ENCODE results near the gene RAC2.

DNA sequence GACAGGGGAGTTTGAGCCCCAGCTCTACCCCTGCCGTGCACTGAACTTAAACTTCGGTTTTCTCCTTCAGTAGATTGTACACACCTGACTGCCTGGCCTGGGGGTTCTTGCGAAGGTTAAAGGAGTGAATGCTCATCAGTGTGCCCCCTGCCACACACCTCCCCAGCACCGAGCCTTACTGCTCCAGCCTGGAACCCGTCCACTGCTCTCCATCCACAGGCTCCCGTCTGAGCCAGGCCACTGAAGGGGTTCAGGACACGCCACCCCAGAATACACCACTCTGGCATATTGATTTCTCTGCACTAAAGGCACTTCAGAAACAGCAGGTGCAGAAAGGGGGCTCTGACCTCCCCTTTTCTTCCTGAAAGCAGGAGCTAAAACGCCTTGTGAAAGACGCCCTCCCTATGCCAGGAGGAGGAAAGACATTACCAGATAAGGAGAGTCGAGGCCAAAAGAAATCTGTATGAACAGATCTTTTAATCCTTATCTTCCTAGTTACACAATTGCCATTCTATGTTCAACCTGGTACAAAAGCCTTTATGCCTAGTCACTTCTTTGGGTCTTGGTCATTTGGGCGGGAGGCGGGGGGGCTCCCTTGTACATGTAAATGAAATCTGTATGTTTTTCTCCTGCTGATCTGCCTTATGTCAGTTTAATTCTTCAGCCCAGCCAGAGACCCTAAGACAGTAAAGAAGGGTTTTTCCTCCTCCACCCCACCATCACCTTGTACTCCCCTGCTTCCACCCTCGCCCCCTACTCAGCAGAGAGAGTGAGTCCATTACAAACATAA lies 29.9 kb downstream of the RAC2 start:
- no peak for TF ChIP-seq CTCF (IDR thresholded peaks at IDR 0.05)
- TF ChIP-seq POLR2AphosphoS5 (IDR thresholded peaks at IDR 0.05): no peak
- TF ChIP-seq EP300 (IDR thresholded peaks at IDR 0.05): no peak
